CD14-positive monocyte (primary cell): ENCODE measurements around the gene HCN3. TPM values are rescaled to one million over a fixed set of nuclear protein-coding genes. Genes with fewer than 3 reads are reported as not detected.

Experiments used
- DNase-seq, 3 donors: peaks; one replicate each; pipeline ENCODE4 v3.0.0-alpha.2; 2011 to 2022
- H2AFZ ChIP-seq: 2 replicates; pipeline ENCODE4 v1.6.0; 2012; ENCODE audit warnings: mild to moderate bottlenecking, low read depth, low read length, inconsistent platforms; ENCODE audit not compliant: insufficient read depth, poor library complexity, severe bottlenecking
- H3K27ac ChIP-seq, 2 donors: 1 replicate in 1 of 2; 2 replicates in 1 of 2; pipeline ENCODE4 v1.5.1; 2012 to 2013; ENCODE audit warnings: low read length in 2 of 2, control low read depth in 1 of 2, inconsistent platforms in 1 of 2, low read depth in 1 of 2, mild to moderate bottlenecking in 1 of 2
- H3K27me3 ChIP-seq, 2 donors: one replicate each; pipeline versions ENCODE4 v1.6.0 to v1.6.1; 2011 to 2013; ENCODE audit warnings: low read length in 2 of 2; ENCODE audit not compliant: control insufficient read depth in 2 of 2, insufficient read depth in 2 of 2
- H3K36me3 ChIP-seq, 2 donors: replicated peaks in 1 of 2; 1 replicate in 1 of 2; 2 replicates in 1 of 2; pipeline versions ENCODE4 v1.5.1 to v1.6.1; 2012 to 2013; ENCODE audit warnings: low read length in 2 of 2, control low read depth in 1 of 2, inconsistent platforms in 1 of 2, mild to moderate bottlenecking in 1 of 2; ENCODE audit not compliant: insufficient read depth in 2 of 2, control insufficient read depth in 1 of 2
- H3K4me1 ChIP-seq, 2 donors: 1 replicate in 1 of 2; 2 replicates in 1 of 2; pipeline versions ENCODE4 v1.5.1 to v1.6.1; 2012 to 2013; ENCODE audit warnings: low read length in 2 of 2, control low read depth in 1 of 2, inconsistent platforms in 1 of 2, mild to moderate bottlenecking in 1 of 2, moderate library complexity in 1 of 2; ENCODE audit not compliant: insufficient read depth in 2 of 2, control insufficient read depth in 1 of 2
- H3K4me2 ChIP-seq: replicated peaks from 2 replicates; pipeline ENCODE3; 2012; ENCODE audit warnings: low read length, moderate library complexity, mild to moderate bottlenecking; ENCODE audit not compliant: poor library complexity, severe bottlenecking; ENCODE audit errors: extremely low read depth
- H3K4me3 ChIP-seq, 3 experiments: fragments of 200-600 bp in 1 of 3; sonication (generic) in 1 of 3; replicated peaks in 1 of 3; 1 replicate in 2 of 3; 2 replicates in 1 of 3; pipeline ENCODE4 v1.5.1; 2011 to 2013; ENCODE audit warnings: low read length in 3 of 3, mild to moderate bottlenecking in 3 of 3, control low read depth in 2 of 3, low read depth in 2 of 3, inconsistent platforms in 1 of 3, moderate library complexity in 1 of 3
- H3K79me2 ChIP-seq: 2 replicates; pipeline ENCODE4 v1.6.0; 2012; ENCODE audit warnings: mild to moderate bottlenecking, control low read depth, inconsistent platforms, low read length, moderate library complexity; ENCODE audit not compliant: insufficient read depth
- H3K9ac ChIP-seq: 2 replicates; pipeline ENCODE4 v1.6.0; 2017; ENCODE audit warnings: low read length, mild to moderate bottlenecking; ENCODE audit not compliant: insufficient read depth, poor library complexity, severe bottlenecking
- H3K9me3 ChIP-seq, 2 donors: replicated peaks in 1 of 2; 1 replicate in 1 of 2; 2 replicates in 1 of 2; pipeline versions ENCODE4 v1.5.1 to v1.6.1; 2012 to 2013; ENCODE audit warnings: low read length in 2 of 2, control low read depth in 1 of 2; ENCODE audit not compliant: control insufficient read depth in 1 of 2, insufficient read depth in 1 of 2
- H4K20me1 ChIP-seq: 2 replicates; pipeline ENCODE4 v1.6.0; 2012; ENCODE audit warnings: mild to moderate bottlenecking, low read length, control low read depth, moderate library complexity; ENCODE audit not compliant: insufficient read depth
- H3K27ac Mint-ChIP-seq, 7 donors: one replicate each; pipeline ENCODE4 v1.8.0; 2020; ENCODE audit warnings: mild to moderate bottlenecking in 7 of 7, mixed read lengths in 7 of 7, moderate library complexity in 6 of 7, inconsistent platforms in 2 of 7
- H3K27me3 Mint-ChIP-seq, 3 donors: one replicate each; pipeline ENCODE4 v1.8.0; 2021 to 2022; ENCODE audit warnings: low read depth in 3 of 3, mild to moderate bottlenecking in 3 of 3, mixed read lengths in 3 of 3, moderate library complexity in 3 of 3, inconsistent platforms in 1 of 3
- H3K36me3 Mint-ChIP-seq, 2 donors: one replicate each; pipeline ENCODE4 v1.8.0; 2020; ENCODE audit warnings: mixed read lengths in 2 of 2, inconsistent platforms in 1 of 2, mild to moderate bottlenecking in 1 of 2
- H3K4me1 Mint-ChIP-seq: one replicate; pipeline ENCODE4 v1.8.0; 2020; ENCODE audit warnings: mild to moderate bottlenecking, mixed read lengths
- H3K4me3 Mint-ChIP-seq, 2 donors: one replicate each; pipeline ENCODE4 v1.8.0; 2020; ENCODE audit warnings: mild to moderate bottlenecking in 2 of 2, mixed read lengths in 2 of 2, moderate library complexity in 1 of 2
- H3K9me3 Mint-ChIP-seq, 7 donors: one replicate each; pipeline ENCODE4 v1.8.0; 2020 to 2022; ENCODE audit warnings: mixed read lengths in 7 of 7, mild to moderate bottlenecking in 6 of 7, moderate library complexity in 6 of 7, inconsistent platforms in 2 of 7
- WGBS: methylation state at CpG from one replicate; pipeline ENCODE4 v1.1.5; 2013; ENCODE audit warnings: missing lambda C conversion rate; ENCODE audit not compliant: insufficient coverage; 5-methylcytosine and 5-hydroxymethylcytosine counted together
- intact Hi-C, 2 donors: fragments of 100-400 bp; cut with micrococcal nuclease; formaldehyde crosslinking; loops; one replicate each; pipeline versions ENCODE4 v1.15.0 to v1.15.1; 2023
- polyA plus RNA-seq, 3 donors: library from polyadenylated mRNA; depleted of rRNA in 1 of 3; unstranded in 2 of 3; stranded (reverse) in 1 of 3; fragments of 300-500 nt in 2 of 3; fragments of >200 nt in 1 of 3; fragmentation: Illumina TruSeq in 2 of 3; gene quantifications; 1 replicate in 2 of 3; 2 replicates in 1 of 3; pipeline ENCODE4 v1.2.3, GENCODE V29; 2012 to 2021
- TF ChIP-seq, protein P1 (sequence below): fragments of 200-600 bp; IDR thresholded peaks from one replicate; pipeline ENCODE4 v1.8.0; 2022; ENCODE audit warnings: antibody characterized with exemption, mild to moderate bottlenecking

HCN3 gene
- polyA plus RNA-seq, 3 donors = 0.15 to 2.3 TPM; not detected in 1

DNA sequence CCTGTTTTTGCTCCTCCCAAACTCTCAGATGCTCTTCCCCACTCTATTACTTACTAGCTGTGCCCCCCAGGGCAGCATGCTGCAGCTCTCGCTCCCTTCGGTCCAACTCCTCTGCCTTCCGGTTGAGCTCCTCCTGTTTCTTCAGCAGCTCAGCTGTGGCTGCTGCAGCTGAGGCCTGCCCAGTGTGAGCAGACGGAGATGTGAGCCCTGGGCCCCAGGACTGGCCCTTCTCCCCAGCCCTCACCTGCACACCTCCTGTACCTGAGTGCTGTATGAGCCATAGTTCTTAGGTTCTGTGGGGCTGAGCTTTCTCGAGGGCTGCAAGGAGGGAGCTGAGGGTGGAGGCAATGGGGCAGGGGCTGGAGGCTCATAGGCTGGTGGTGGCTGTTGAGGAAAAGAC is 17.0 kb upstream of the HCN3 start:
- TF ChIP-seq, protein P1, sequence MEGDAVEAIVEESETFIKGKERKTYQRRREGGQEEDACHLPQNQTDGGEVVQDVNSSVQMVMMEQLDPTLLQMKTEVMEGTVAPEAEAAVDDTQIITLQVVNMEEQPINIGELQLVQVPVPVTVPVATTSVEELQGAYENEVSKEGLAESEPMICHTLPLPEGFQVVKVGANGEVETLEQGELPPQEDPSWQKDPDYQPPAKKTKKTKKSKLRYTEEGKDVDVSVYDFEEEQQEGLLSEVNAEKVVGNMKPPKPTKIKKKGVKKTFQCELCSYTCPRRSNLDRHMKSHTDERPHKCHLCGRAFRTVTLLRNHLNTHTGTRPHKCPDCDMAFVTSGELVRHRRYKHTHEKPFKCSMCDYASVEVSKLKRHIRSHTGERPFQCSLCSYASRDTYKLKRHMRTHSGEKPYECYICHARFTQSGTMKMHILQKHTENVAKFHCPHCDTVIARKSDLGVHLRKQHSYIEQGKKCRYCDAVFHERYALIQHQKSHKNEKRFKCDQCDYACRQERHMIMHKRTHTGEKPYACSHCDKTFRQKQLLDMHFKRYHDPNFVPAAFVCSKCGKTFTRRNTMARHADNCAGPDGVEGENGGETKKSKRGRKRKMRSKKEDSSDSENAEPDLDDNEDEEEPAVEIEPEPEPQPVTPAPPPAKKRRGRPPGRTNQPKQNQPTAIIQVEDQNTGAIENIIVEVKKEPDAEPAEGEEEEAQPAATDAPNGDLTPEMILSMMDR = no peak
- no peak overlapping the region for H2AFZ ChIP-seq
- peaks cover 29 to 63% of the 10 kb centered on the region in 2 donors for H3K36me3 ChIP-seq
- Mint-ChIP-seq H3K27me3 (peaks cover 0 to 3% (median 0%) of the 10 kb centered on the region in 3 donors), H3K4me3 (no peak overlapping the region), H3K4me1 (peaks cover 30% of the 10 kb centered on the region), H3K36me3 (peaks cover 51 to 64% of the 10 kb centered on the region in 2 donors), H3K27ac (peak overlapping the region in 2 of 7 donors; percentile 62 to 85), H3K9me3 (no peaks in the 10 kb centered on the region)
- DNase-seq = no peak
- no peaks in the 10 kb centered on the region for H3K9me3 ChIP-seq
- no peak overlapping the region for H3K4me3 ChIP-seq
- H4K20me1 ChIP-seq = peaks cover 8% of the 10 kb centered on the region
- H3K4me1 ChIP-seq = peaks cover 23 to 26% of the 10 kb centered on the region in 2 donors
- H3K27me3 ChIP-seq = no peaks in the 10 kb centered on the region
- 92% methylated on average over 3 of the region's 5 CpGs for WGBS
- intact Hi-C loops = no loop called here
- H3K9ac ChIP-seq = no peak overlapping the region
- H3K27ac ChIP-seq = no peak overlapping the region
- peaks cover 20% of the 10 kb centered on the region for H3K79me2 ChIP-seq
- H3K4me2 ChIP-seq = no peak overlapping the region

GRCh38 chr1:155261493-155261851 is 15.8 kb upstream of the HCN3 start:
- Histone ChIP-seq H3K9ac (peak overlapping the region; percentile 78), H3K27ac (peak overlapping the region; percentile 56 to 83), H4K20me1 (peaks cover 8% of the 10 kb centered on the region), H3K9me3 (no peaks in the 10 kb centered on the region), H2AFZ (peak overlapping the region; percentile 90), H3K4me2 (peak overlapping the region; percentile 98), H3K27me3 (no peaks in the 10 kb centered on the region), H3K36me3 (peaks cover 39 to 73% of the 10 kb centered on the region in 2 donors), H3K4me1 (peaks cover 14 to 17% of the 10 kb centered on the region in 2 donors), H3K79me2 (peaks cover 20% of the 10 kb centered on the region), H3K4me3 (peak overlapping the region; percentile 50 to 95 (median 77))
- Mint-ChIP-seq H3K36me3 (peaks cover 61 to 73% of the 10 kb centered on the region in 2 donors), H3K27me3 (no peaks in the 10 kb centered on the region), H3K4me3 (peak overlapping the region; percentile 93 to 94), H3K4me1 (peaks cover 21% of the 10 kb centered on the region), H3K27ac (peak overlapping the region; percentile 92 to 97 (median 95)), H3K9me3 (no peaks in the 10 kb centered on the region)
- DNase-seq = no peak
- 0% methylated on average over 9 of the region's 9 CpGs for WGBS
- intact Hi-C loops = no loop called here
- TF ChIP-seq, protein P1 = no peak
